NCI-H1105 (cell line): ENCODE data around the gene ESRRA.

Source experiments
- DNase-seq: peaks from one replicate; lab custom pipeline; 2025; lab: John Stamatoyannopoulos, UW

ESRRA gene

GRCh38 chr11:64333556-64333955 is 28.2 kb downstream of the ESRRA start:
- DNase-seq: no peak

GRCh38 chr11:64334764-64335735 is 29.7 kb downstream of the ESRRA start:
- peak; percentile 33 for DNase-seq

GRCh38 chr11:64337538-64338249 is 32.4 kb downstream of the ESRRA start:
- no peak for DNase-seq

- DNase-seq: no peak
Measured at GRCh38 chr11:64338716-64339115, 33.4 kb downstream of the ESRRA start.

GRCh38 chr11:64339286-64339685 is 34.0 kb downstream of the ESRRA start:
- DNase-seq: no peak

- DNase-seq: no peak
Measured at GRCh38 chr11:64339754-64340408, 34.6 kb downstream of the ESRRA start, which contains the start of gene CCDC88B. Gene CCDC88B (plus strand): TSS chr11:64340204. CDS start chr11:64340267, 63 bp downstream.

GRCh38 chr11:64340671-64341335 is 35.5 kb downstream of the ESRRA start:
- no peak for DNase-seq

GRCh38 chr11:64341429-64341828 is 36.1 kb downstream of the ESRRA start:
- DNase-seq: no peak

GRCh38 chr11:64341851-64342791 is 36.8 kb downstream of the ESRRA start:
- DNase-seq: peak; percentile 44

GRCh38 chr11:64342869-64343745 is 37.8 kb downstream of the ESRRA start:
- peak; percentile 24 for DNase-seq

GRCh38 chr11:64343767-64344559 is 38.6 kb downstream of the ESRRA start:
- no peak for DNase-seq

GRCh38 chr11:64344787-64345186 is 39.5 kb downstream of the ESRRA start:
- no peak for DNase-seq

GRCh38 chr11:64347193-64347867 is 42.0 kb downstream of the ESRRA start:
- DNase-seq: no peak

- no peak for DNase-seq
Measured at GRCh38 chr11:64348383-64349024, 43.2 kb downstream of the ESRRA start.

- no peak for DNase-seq
Measured at GRCh38 chr11:64349025-64349387, 43.7 kb downstream of the ESRRA start.

- DNase-seq: no peak
Measured at GRCh38 chr11:64349404-64349803, 44.1 kb downstream of the ESRRA start.

- DNase-seq: no peak
Measured at GRCh38 chr11:64351136-64351631, 45.9 kb downstream of the ESRRA start.
